Ishikawa (cell line): ENCODE measurements around the gene COX6A2.
A peak's percentile ranks its signal among the peaks of the same experiment; 100 is the strongest.

Experiments used
- CEBPB ChIP-seq: IDR thresholded peaks from 2 replicates; pipeline ENCODE4 v1.6.1; 2012
- CREB1 ChIP-seq: IDR thresholded peaks from 2 replicates; pipeline ENCODE4 v1.6.1; 2012; ENCODE audit warnings: low read depth
- EGR1 ChIP-seq: IDR thresholded peaks from 2 replicates; pipeline ENCODE4 v1.6.1; 2012
- EP300 ChIP-seq: IDR thresholded peaks from 2 replicates; pipeline ENCODE4 v1.6.1; 2012; ENCODE audit warnings: borderline replicate concordance
- FOXM1 ChIP-seq: IDR thresholded peaks from 2 replicates; pipeline ENCODE4 v1.6.1; 2012; ENCODE audit warnings: low read depth, borderline replicate concordance
- NFIC ChIP-seq: IDR thresholded peaks from 2 replicates; pipeline ENCODE4 v1.6.1; 2012
- RAD21 ChIP-seq: IDR thresholded peaks from 2 replicates; pipeline ENCODE4 v1.6.1; 2012; ENCODE audit warnings: low read depth
- TAF1 ChIP-seq: IDR thresholded peaks from 2 replicates; pipeline ENCODE4 v1.6.1; 2012; ENCODE audit warnings: low read depth, mild to moderate bottlenecking
- TCF12 ChIP-seq: IDR thresholded peaks from 2 replicates; pipeline ENCODE4 v1.6.1; 2012; ENCODE audit warnings: low read depth
- TEAD4 ChIP-seq: IDR thresholded peaks from 2 replicates; pipeline ENCODE4 v1.6.1; 2012
- YY1 ChIP-seq: IDR thresholded peaks from 2 replicates; pipeline ENCODE4 v1.6.1; 2012; ENCODE audit warnings: low read depth
- ZBTB7A ChIP-seq: IDR thresholded peaks from 2 replicates; pipeline ENCODE4 v1.6.1; 2012; ENCODE audit warnings: low read depth
- TF ChIP-seq, protein P1 (sequence below): IDR thresholded peaks from 2 replicates; pipeline ENCODE4 v1.6.1; 2012; ENCODE audit warnings: low read depth, mild to moderate bottlenecking
- TF ChIP-seq, protein P2 (sequence below): IDR thresholded peaks from 2 replicates; pipeline ENCODE4 v1.6.1; 2012
- TF ChIP-seq, protein P3 (sequence below): IDR thresholded peaks from 2 replicates; pipeline ENCODE4 v1.6.1; 2012

The COX6A2 gene

GRCh38 chr16:31458073-31458843, 30.1 kb upstream of the COX6A2 start:
- TF ChIP-seq ZBTB7A (no peak), TCF12 (no peak), EP300 (no peak), CREB1 (no peak), YY1 (no peak), TAF1 (no peak)
- TF ChIP-seq, protein P1, sequence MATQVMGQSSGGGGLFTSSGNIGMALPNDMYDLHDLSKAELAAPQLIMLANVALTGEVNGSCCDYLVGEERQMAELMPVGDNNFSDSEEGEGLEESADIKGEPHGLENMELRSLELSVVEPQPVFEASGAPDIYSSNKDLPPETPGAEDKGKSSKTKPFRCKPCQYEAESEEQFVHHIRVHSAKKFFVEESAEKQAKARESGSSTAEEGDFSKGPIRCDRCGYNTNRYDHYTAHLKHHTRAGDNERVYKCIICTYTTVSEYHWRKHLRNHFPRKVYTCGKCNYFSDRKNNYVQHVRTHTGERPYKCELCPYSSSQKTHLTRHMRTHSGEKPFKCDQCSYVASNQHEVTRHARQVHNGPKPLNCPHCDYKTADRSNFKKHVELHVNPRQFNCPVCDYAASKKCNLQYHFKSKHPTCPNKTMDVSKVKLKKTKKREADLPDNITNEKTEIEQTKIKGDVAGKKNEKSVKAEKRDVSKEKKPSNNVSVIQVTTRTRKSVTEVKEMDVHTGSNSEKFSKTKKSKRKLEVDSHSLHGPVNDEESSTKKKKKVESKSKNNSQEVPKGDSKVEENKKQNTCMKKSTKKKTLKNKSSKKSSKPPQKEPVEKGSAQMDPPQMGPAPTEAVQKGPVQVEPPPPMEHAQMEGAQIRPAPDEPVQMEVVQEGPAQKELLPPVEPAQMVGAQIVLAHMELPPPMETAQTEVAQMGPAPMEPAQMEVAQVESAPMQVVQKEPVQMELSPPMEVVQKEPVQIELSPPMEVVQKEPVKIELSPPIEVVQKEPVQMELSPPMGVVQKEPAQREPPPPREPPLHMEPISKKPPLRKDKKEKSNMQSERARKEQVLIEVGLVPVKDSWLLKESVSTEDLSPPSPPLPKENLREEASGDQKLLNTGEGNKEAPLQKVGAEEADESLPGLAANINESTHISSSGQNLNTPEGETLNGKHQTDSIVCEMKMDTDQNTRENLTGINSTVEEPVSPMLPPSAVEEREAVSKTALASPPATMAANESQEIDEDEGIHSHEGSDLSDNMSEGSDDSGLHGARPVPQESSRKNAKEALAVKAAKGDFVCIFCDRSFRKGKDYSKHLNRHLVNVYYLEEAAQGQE, result no peak

- TF ChIP-seq NFIC (no peak), TAF1 (no peak), TEAD4 (no peak), FOXM1 (no peak), ZBTB7A (no peak), CEBPB (no peak), EP300 (no peak), EGR1 (no peak)
- TF ChIP-seq, protein P2, sequence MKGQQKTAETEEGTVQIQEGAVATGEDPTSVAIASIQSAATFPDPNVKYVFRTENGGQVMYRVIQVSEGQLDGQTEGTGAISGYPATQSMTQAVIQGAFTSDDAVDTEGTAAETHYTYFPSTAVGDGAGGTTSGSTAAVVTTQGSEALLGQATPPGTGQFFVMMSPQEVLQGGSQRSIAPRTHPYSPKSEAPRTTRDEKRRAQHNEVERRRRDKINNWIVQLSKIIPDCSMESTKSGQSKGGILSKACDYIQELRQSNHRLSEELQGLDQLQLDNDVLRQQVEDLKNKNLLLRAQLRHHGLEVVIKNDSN, result no peak
- TF ChIP-seq, protein P1, result no peak
- TF ChIP-seq, protein P3, sequence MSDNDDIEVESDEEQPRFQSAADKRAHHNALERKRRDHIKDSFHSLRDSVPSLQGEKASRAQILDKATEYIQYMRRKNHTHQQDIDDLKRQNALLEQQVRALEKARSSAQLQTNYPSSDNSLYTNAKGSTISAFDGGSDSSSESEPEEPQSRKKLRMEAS, result no peak
Measured at GRCh38 chr16:31456988-31457360, 28.8 kb upstream of the COX6A2 start.

DNA sequence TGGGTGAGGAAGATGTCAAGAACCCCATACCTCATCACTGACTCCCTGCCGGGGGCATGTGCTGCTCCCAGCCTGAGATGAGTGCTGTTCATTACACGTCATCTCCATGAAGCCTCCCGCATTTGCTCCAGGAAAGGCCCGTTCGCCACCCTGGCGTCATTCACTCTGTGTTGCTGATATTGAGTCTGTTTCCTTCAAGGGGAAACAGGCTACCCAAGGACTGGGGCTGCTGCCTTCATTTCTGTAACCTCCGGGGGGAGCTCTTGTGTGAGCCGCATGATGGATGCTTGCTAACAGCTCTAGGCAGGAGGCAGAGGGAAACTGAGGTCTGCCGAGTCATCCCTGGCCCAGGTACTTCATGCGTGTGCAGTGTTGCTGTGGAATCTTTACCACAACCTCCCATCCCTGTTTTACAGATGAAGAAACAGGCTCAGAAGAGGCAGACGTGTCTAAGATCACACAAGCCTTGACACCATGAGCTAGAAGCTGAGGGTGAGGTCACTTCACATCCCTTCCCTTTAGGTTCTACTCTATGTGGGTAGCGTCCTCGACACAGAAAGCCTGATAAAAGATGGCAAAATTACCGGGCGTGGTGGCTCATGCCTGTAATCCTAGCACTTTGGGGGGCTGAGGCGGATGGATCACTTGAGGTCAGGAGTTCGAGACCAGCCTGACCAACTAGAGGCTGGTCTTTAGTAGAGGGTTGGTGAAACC, 27.6 kb upstream of the COX6A2 start:
- no peak for TF ChIP-seq TEAD4
- no peak for TF ChIP-seq TCF12
- peak; percentile 21 for TF ChIP-seq RAD21

GRCh38 chr16:31453255-31454204, 25.4 kb upstream of the COX6A2 start:
- TF ChIP-seq YY1 (no peak), EGR1 (no peak), TAF1 (no peak), RAD21 (no peak), TEAD4 (no peak), ZBTB7A (no peak), EP300 (no peak)
- TF ChIP-seq, protein P3, result no peak

GRCh38 chr16:31452631-31453106, 24.5 kb upstream of the COX6A2 start:
- TF ChIP-seq YY1, result no peak
- TF ChIP-seq, protein P1, result no peak
- no peak for TF ChIP-seq TAF1
- TF ChIP-seq EGR1, result no peak
- no peak for TF ChIP-seq TCF12
- no peak for TF ChIP-seq FOXM1
- TF ChIP-seq TEAD4, result no peak
- no peak for TF ChIP-seq RAD21
- TF ChIP-seq EP300, result no peak
- TF ChIP-seq NFIC, result no peak
- no peak for TF ChIP-seq CREB1
- TF ChIP-seq ZBTB7A, result no peak
- TF ChIP-seq CEBPB, result no peak
- TF ChIP-seq, protein P2, result no peak
- TF ChIP-seq, protein P3, result no peak
